ENCODE results near the gene AGTRAP. TPM values are rescaled to one million over a fixed set of nuclear protein-coding genes. Genes with fewer than 3 reads are reported as not detected.

AGTRAP gene
- total and polyA plus RNA-seq, 9 of the 15 experiments (the other 6 are each of a cell fraction or from before 2014, with no cell fraction given) = 26.8 to 105 (median 57.5) TPM

- H3K4me3 ChIP-seq = no peak overlapping the region
- ATAC-seq (no peak), DNase-seq (ENCODE audit: extremely low read depth in 1 of 4, low spot score in 3 of 4) (no peak), FAIRE-seq (no peak)
- no peaks in the 10 kb centered on the region for H3K27me3 ChIP-seq (ENCODE audit: control insufficient read depth in 2 of 2, insufficient read depth in 2 of 2, low read length in 2 of 2)
- no peak overlapping the region for H2AFZ ChIP-seq (ENCODE audit: low read depth, low read length)
- TF ChIP-seq MGA (IDR thresholded peaks at IDR 0.05) (no peak), ZNF586 (CRISPR knock-in tag; conservative IDR thresholded peaks at IDR 0.05) (no peak), FOXO4 (CRISPR knock-in tag; IDR thresholded peaks at IDR 0.05) (no peak), CHAMP1 (IDR thresholded peaks at IDR 0.05) (no peak), MEIS2 (IDR thresholded peaks at IDR 0.05; ENCODE audit: partially characterized antibody) (no peak)
- intact Hi-C loops (cut with micrococcal nuclease) (loop anchor here (2.0 kb wide), 1 partner anchor 79 kb away; no protein-coding TSS in a partner anchor), in situ Hi-C loops (cut with MboI) (no loop called here)
- no peak overlapping the region for H3K27ac ChIP-seq (ENCODE audit: extremely low read depth, low read depth, low read length)
- peak overlapping the region in 1 of 2 experiments; percentile 77; a peak in 2 of 4 replicates for H3K9ac ChIP-seq (ENCODE audit: insufficient read depth in 1 of 2, low read depth in 2 of 2, low read length in 2 of 2)
- no peak overlapping the region for H3K4me2 ChIP-seq (ENCODE audit: insufficient read depth, low read length)
- H4K20me1 ChIP-seq (replicated peaks; ENCODE audit: control insufficient read depth, insufficient read depth, low read length) = no peaks in the 10 kb centered on the region
- H3K9me3 ChIP-seq (replicated peaks; ENCODE audit: control insufficient read depth, insufficient read depth, low read depth, low read length) = no peaks in the 10 kb centered on the region
- POLR2A ChIA-PET = interaction anchor here (0.9 to 8.5 kb wide), 5 partner anchors 10 to 21 kb away, joined by 3 to 66 read pairs (median 5); no protein-coding TSS in a partner anchor
- no peaks in the 10 kb centered on the region; the same call in 2 of the 3 replicates for H3K79me2 ChIP-seq (ENCODE audit: control insufficient read depth, insufficient read depth, low read length)
- H3K36me3 ChIP-seq (ENCODE audit: control insufficient read depth, insufficient read depth, low read length) = no peaks in the 10 kb centered on the region
- H3K9me1 ChIP-seq (ENCODE audit: control insufficient read depth, insufficient read depth, low read length) = no peaks in the 10 kb centered on the region
- 52% methylated on average over 5 of the region's 6 CpGs for WGBS (ENCODE audit: insufficient coverage, low coverage, missing lambda C conversion rate)
- BruUV-seq (replicated peaks) = no TSS peak
- peaks cover 24 to 56% of the 10 kb centered on the region in 2 experiments for H3K4me1 ChIP-seq (replicated peaks in 1 of 2; ENCODE audit: control insufficient read depth in 2 of 2, insufficient read depth in 2 of 2, low read length in 2 of 2)
- CTCF ChIA-PET (ENCODE audit: low intra/inter-chr PET ratio) = no interaction called here
Measured at GRCh38 chr1:11782127-11782708, 46.3 kb downstream of the AGTRAP start.
